HepG2 (cell line): ENCODE results near the gene CYP11A1. TPM values are rescaled to one million over a fixed set of nuclear protein-coding genes. Genes with fewer than 3 reads are reported as not detected.

Experiments used
- ATAC-seq: fragments of 200-7000 bp; cut with Tn5 transposase; 3 replicates; pipeline ENCODE4 v1.9.1; 2020; ENCODE audit warnings: mild to moderate bottlenecking, moderate library complexity
- BruUV-seq: library from RNA; stranded (reverse); fragments of 400-500 nt; replicated peaks from 2 replicates; lab custom pipeline; 2021; lab: Mats Ljungman, UMichigan
- CTCF ChIA-PET: fragments of 300-600 bp; formaldehyde crosslinking; extraction: SDS; loops from one replicate; lab custom pipeline; 2021; ENCODE audit warnings: low total read pairs, inconsistent platforms, low intra/inter-chr PET ratio; lab: Yijun Ruan, JAX
- POLR2A ChIA-PET: fragments of 350-600 bp; sonication (Branson Sonifier 250); formaldehyde crosslinking; loops from one replicate; lab custom pipeline; 2020; ENCODE audit warnings: antibody characterized with exemption, inconsistent platforms; lab: Yijun Ruan, JAX
- DNase-seq: peaks from one replicate; pipeline ENCODE4 v3.0.0-alpha.2; 2015; ENCODE audit warnings: low spot score
- FAIRE-seq: peaks from 3 replicates; lab custom pipeline; 2011; peaks lifted over from hg19 to GRCh38; lab: Jason Lieb, UNC
- H2AFZ ChIP-seq: one replicate; pipeline ENCODE4 v1.6.1; 2011; ENCODE audit warnings: low read length, inconsistent platforms
- H3K27ac ChIP-seq: fragments of 300-600 bp; 3 replicates; pipeline ENCODE4 v1.8.0; 2011; ENCODE audit warnings: mixed run types, mild to moderate bottlenecking, mixed read lengths, low read length, inconsistent platforms; ENCODE audit not compliant: insufficient read depth; ENCODE audit errors: extremely low read length
- H3K27me3 ChIP-seq, 2 experiments: fragments of 200-600 bp in 1 of 2; 2 replicates in 1 of 2; 3 replicates in 1 of 2; pipeline versions ENCODE4 v1.6.0 to v1.8.0; 2011; ENCODE audit warnings: low read length in 2 of 2, mild to moderate bottlenecking in 2 of 2, moderate library complexity in 2 of 2, inconsistent platforms in 1 of 2; ENCODE audit not compliant: insufficient read depth in 2 of 2, control insufficient read depth in 1 of 2
- H3K36me3 ChIP-seq, 2 experiments: fragments of 200-600 bp in 1 of 2; replicated peaks in 1 of 2; 2 replicates in 1 of 2; 3 replicates in 1 of 2; pipeline versions ENCODE4 v1.5.1 to v1.8.0; 2011; ENCODE audit warnings: low read length in 2 of 2, inconsistent platforms in 1 of 2; ENCODE audit not compliant: insufficient read depth in 2 of 2, control insufficient read depth in 1 of 2
- H3K4me1 ChIP-seq: 2 replicates; pipeline ENCODE4 v1.5.1; 2012; ENCODE audit warnings: low read length, inconsistent platforms; ENCODE audit not compliant: insufficient read depth
- H3K4me2 ChIP-seq: 2 replicates; pipeline ENCODE4 v1.6.0; 2011; ENCODE audit warnings: low read depth, low read length, inconsistent platforms
- H3K4me3 ChIP-seq, 3 experiments: fragments of 200-600 bp in 1 of 3; sonication (generic), shearing (Covaris generic) in 1 of 3; replicated peaks in 1 of 3; 2 replicates each; pipeline ENCODE4 v1.5.1; 2011 to 2016; ENCODE audit warnings: low read length in 3 of 3, inconsistent platforms in 2 of 3, low read depth in 2 of 3, mild to moderate bottlenecking in 2 of 3, control low read depth in 1 of 3, mixed read lengths in 1 of 3; ENCODE audit not compliant: insufficient read depth in 1 of 3
- H3K79me2 ChIP-seq: one replicate; pipeline ENCODE4 v1.6.1; 2011; ENCODE audit warnings: low read length, inconsistent platforms; ENCODE audit not compliant: insufficient read depth
- H3K9ac ChIP-seq: 2 replicates; pipeline ENCODE4 v1.6.0; 2011; ENCODE audit warnings: mild to moderate bottlenecking, low read depth, low read length, inconsistent platforms; ENCODE audit not compliant: insufficient read depth
- H3K9me3 ChIP-seq: 2 replicates; pipeline ENCODE4 v1.5.1; 2012; ENCODE audit warnings: mild to moderate bottlenecking, low read length
- H4K20me1 ChIP-seq: 2 replicates; pipeline ENCODE4 v1.6.0; 2011; ENCODE audit warnings: inconsistent platforms, mild to moderate bottlenecking, low read length, moderate library complexity; ENCODE audit not compliant: insufficient read depth
- ARID2 ChIP-seq: sonication (generic); formaldehyde crosslinking; IDR thresholded peaks from 2 replicates; pipeline ENCODE4 v1.8.1; 2022; ENCODE audit warnings: mild to moderate bottlenecking, missing genetic modification reagents, borderline replicate concordance
- ELF3 ChIP-seq: IDR thresholded peaks from 2 replicates; pipeline ENCODE4 v1.6.1; 2016; ENCODE audit warnings: missing genetic modification reagents, missing compliant biosample characterization
- HOXA7 ChIP-seq: sonication (generic); formaldehyde crosslinking; IDR thresholded peaks from 2 replicates; pipeline ENCODE4 v1.8.1; 2022; ENCODE audit warnings: mild to moderate bottlenecking, missing genetic modification reagents, moderate library complexity
- KDM2A ChIP-seq: sonication (generic); formaldehyde crosslinking; IDR thresholded peaks from 2 replicates; pipeline ENCODE4 v1.4.0; 2020; ENCODE audit warnings: low read depth, missing genetic modification reagents, borderline replicate concordance
- MYNN ChIP-seq: sonication (generic); formaldehyde crosslinking; IDR thresholded peaks from 2 replicates; pipeline ENCODE4 v1.4.0; 2020; ENCODE audit warnings: mild to moderate bottlenecking, low read depth, missing genetic modification reagents
- NR3C1 ChIP-seq: sonication (generic); formaldehyde crosslinking; IDR thresholded peaks from 2 replicates; pipeline ENCODE4 v1.4.0; 2020; ENCODE audit warnings: missing genetic modification reagents
- POLR2A ChIP-seq, 2 experiments: IDR thresholded peaks; 2 replicates each; pipeline ENCODE4 v1.6.1; 2011; ENCODE audit warnings: low read depth in 2 of 2, low read length in 2 of 2, mild to moderate bottlenecking in 1 of 2, moderate library complexity in 1 of 2; ENCODE audit not compliant: insufficient read depth in 1 of 2
- SRSF1 ChIP-seq: fragments of 200-400 bp; formaldehyde crosslinking; optimal IDR thresholded peaks from 2 replicates; pipeline ENCODE3; 2017; ENCODE audit warnings: mild to moderate bottlenecking, low read depth, low read length, moderate library complexity
- TOPORS ChIP-seq: sonication (generic); formaldehyde crosslinking; IDR thresholded peaks from 2 replicates; pipeline ENCODE4 v1.8.0; 2023; ENCODE audit warnings: mild to moderate bottlenecking, missing genetic modification reagents
- YEATS2 ChIP-seq: sonication (generic); formaldehyde crosslinking; IDR thresholded peaks from 2 replicates; pipeline ENCODE4 v1.4.0; 2020; ENCODE audit warnings: missing genetic modification reagents, borderline replicate concordance
- ZFP37 ChIP-seq: sonication (generic); formaldehyde crosslinking; IDR thresholded peaks from 2 replicates; pipeline ENCODE4 v1.4.0; 2020; ENCODE audit warnings: missing genetic modification reagents, borderline replicate concordance
- ZMYM2 ChIP-seq: sonication (generic); formaldehyde crosslinking; IDR thresholded peaks from 2 replicates; pipeline ENCODE4 v1.8.0; 2022; ENCODE audit warnings: mild to moderate bottlenecking, missing genetic modification reagents
- ZNF224 ChIP-seq: sonication (generic); formaldehyde crosslinking; IDR thresholded peaks from 2 replicates; pipeline ENCODE4 v1.5.0; 2020; ENCODE audit warnings: mild to moderate bottlenecking, missing genetic modification reagents
- ZNF800 ChIP-seq: sonication (generic); formaldehyde crosslinking; IDR thresholded peaks from 2 replicates; pipeline ENCODE4 v1.4.0; 2020; ENCODE audit warnings: missing genetic modification reagents
- WGBS: methylation state at CpG from one replicate; pipeline ENCODE4 v1.1.6; 2017; ENCODE audit warnings: low lambda C conversion rate; 5-methylcytosine and 5-hydroxymethylcytosine counted together
- in situ Hi-C: cut with HindIII; loops from 2 replicates; pipeline ENCODE4 v1.10.0; 2017; ENCODE audit warnings: low pct_unique_long_range_greater_than_20kb; ENCODE audit not compliant: extremely low pct_ligation_motif_present
- intact Hi-C: fragments of 100-400 bp; cut with micrococcal nuclease; formaldehyde crosslinking; loops from one replicate; pipeline ENCODE4 v1.10.0; 2022; ENCODE audit not compliant: unreplicated experiment
- polyA plus RNA-seq, 8 experiments: library from polyadenylated mRNA; depleted of rRNA in 3 of 8; stranded (reverse) in 7 of 8; unstranded in 1 of 8; fragments of >200 nt; fragmentation: Illumina TruSeq in 4 of 8; extraction: Trizol in 4 of 8; gene quantifications; 2 replicates each; pipeline versions ENCODE4 v1.2.1 to v1.2.3, GENCODE V29; 2011 to 2016; ENCODE audit warnings: low read depth in 4 of 8, missing spikeins in 1 of 8, mixed read lengths in 1 of 8; ENCODE audit not compliant: insufficient read depth in 1 of 8
- total RNA-seq, 5 experiments: library from RNA; depleted of rRNA; stranded (reverse); fragments of >200 nt; fragmentation: Illumina TruSeq; extraction: Trizol; gene quantifications; 2 replicates each; pipeline ENCODE4 v1.2.3, GENCODE V29; 2016; ENCODE audit warnings: low read depth in 1 of 5
- TF ChIP-seq, protein P1 (sequence below): sonication (generic); formaldehyde crosslinking; IDR thresholded peaks from 2 replicates; pipeline ENCODE4 v1.4.0; 2020; ENCODE audit warnings: missing genetic modification reagents
- TF ChIP-seq, protein P2 (sequence below): sonication (generic); formaldehyde crosslinking; IDR thresholded peaks from 2 replicates; pipeline ENCODE4 v1.4.0; 2020; ENCODE audit warnings: mild to moderate bottlenecking, missing genetic modification reagents
- TF ChIP-seq, protein P3 (sequence below): sonication (generic); formaldehyde crosslinking; IDR thresholded peaks from 2 replicates; pipeline ENCODE4 v1.4.0; 2020; ENCODE audit warnings: missing genetic modification reagents

The CYP11A1 gene
- total and polyA plus RNA-seq, 2 of the 13 experiments (the other 11 are each of a cell fraction or from before 2014, with no cell fraction given): 0.66 to 0.92 TPM

- TF ChIP-seq SRSF1 (no peak), ZMYM2 (CRISPR knock-in tag) (no peak)
These were observed 24.2 kb downstream of the CYP11A1 start (continued) for GRCh38 chr15:74343127-74343796.

- TF ChIP-seq NR3C1 (CRISPR knock-in tag) (no peak), ZFP37 (CRISPR knock-in tag) (no peak), ELF3 (no peak), ARID2 (no peak), POLR2A (IDR thresholded peaks at IDR 0.05; ENCODE audit: insufficient read depth in 1 of 2, low read depth in 2 of 2, low read length in 2 of 2) (no peak), MYNN (CRISPR knock-in tag) (no peak), TOPORS (CRISPR knock-in tag) (no peak), YEATS2 (CRISPR knock-in tag) (no peak), HOXA7 (CRISPR knock-in tag) (no peak), ZNF800 (no peak), ZNF224 (CRISPR knock-in tag) (no peak), KDM2A (no peak)
- TF ChIP-seq, protein P1, sequence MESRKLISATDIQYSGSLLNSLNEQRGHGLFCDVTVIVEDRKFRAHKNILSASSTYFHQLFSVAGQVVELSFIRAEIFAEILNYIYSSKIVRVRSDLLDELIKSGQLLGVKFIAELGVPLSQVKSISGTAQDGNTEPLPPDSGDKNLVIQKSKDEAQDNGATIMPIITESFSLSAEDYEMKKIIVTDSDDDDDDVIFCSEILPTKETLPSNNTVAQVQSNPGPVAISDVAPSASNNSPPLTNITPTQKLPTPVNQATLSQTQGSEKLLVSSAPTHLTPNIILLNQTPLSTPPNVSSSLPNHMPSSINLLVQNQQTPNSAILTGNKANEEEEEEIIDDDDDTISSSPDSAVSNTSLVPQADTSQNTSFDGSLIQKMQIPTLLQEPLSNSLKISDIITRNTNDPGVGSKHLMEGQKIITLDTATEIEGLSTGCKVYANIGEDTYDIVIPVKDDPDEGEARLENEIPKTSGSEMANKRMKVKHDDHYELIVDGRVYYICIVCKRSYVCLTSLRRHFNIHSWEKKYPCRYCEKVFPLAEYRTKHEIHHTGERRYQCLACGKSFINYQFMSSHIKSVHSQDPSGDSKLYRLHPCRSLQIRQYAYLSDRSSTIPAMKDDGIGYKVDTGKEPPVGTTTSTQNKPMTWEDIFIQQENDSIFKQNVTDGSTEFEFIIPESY (CRISPR knock-in tag): no peak
- TF ChIP-seq, protein P2, sequence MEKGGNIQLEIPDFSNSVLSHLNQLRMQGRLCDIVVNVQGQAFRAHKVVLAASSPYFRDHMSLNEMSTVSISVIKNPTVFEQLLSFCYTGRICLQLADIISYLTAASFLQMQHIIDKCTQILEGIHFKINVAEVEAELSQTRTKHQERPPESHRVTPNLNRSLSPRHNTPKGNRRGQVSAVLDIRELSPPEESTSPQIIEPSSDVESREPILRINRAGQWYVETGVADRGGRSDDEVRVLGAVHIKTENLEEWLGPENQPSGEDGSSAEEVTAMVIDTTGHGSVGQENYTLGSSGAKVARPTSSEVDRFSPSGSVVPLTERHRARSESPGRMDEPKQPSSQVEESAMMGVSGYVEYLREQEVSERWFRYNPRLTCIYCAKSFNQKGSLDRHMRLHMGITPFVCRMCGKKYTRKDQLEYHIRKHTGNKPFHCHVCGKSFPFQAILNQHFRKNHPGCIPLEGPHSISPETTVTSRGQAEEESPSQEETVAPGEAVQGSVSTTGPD (CRISPR knock-in tag): no peak
- TF ChIP-seq, protein P3, sequence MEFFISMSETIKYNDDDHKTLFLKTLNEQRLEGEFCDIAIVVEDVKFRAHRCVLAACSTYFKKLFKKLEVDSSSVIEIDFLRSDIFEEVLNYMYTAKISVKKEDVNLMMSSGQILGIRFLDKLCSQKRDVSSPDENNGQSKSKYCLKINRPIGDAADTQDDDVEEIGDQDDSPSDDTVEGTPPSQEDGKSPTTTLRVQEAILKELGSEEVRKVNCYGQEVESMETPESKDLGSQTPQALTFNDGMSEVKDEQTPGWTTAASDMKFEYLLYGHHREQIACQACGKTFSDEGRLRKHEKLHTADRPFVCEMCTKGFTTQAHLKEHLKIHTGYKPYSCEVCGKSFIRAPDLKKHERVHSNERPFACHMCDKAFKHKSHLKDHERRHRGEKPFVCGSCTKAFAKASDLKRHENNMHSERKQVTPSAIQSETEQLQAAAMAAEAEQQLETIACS: no peak
- TF ChIP-seq, all 625 proteins: peak for 0
- H3K4me1 ChIP-seq: 0 out of 2 replicates have a peak, but pooled peaks cover 1% of the 10 kb centered on the region
- in situ Hi-C loops (no loop called here), intact Hi-C loops (no loop called here)
- no peak overlapping the region for H3K4me2 ChIP-seq
- H3K79me2 ChIP-seq: no peaks in the 10 kb centered on the region
- peaks cover 2 to 42% of the 10 kb centered on the region in 2 experiments; a peak in 3 of 5 replicates for H3K27me3 ChIP-seq
- POLR2A ChIA-PET: no interaction called here
- no peak for ATAC-seq
- CTCF ChIA-PET: no interaction called here
- no peaks in the 10 kb centered on the region for H3K9me3 ChIP-seq
- no peak for DNase-seq
- H3K27ac ChIP-seq: no peak overlapping the region
- BruUV-seq: no TSS peak
- H3K36me3 ChIP-seq: no peaks in the 10 kb centered on the region
- WGBS: 0% methylated on average over 3 of the region's 4 CpGs
- no peak overlapping the region for H2AFZ ChIP-seq
- FAIRE-seq: no peak
- H4K20me1 ChIP-seq: no peaks in the 10 kb centered on the region
- H3K4me3 ChIP-seq: no peak overlapping the region
- no peak overlapping the region for H3K9ac ChIP-seq
These were observed 27.3 kb downstream of the CYP11A1 start for GRCh38 chr15:74340150-74340549.
